Measurements from ENCODE around the gene RAB11FIP4. TPM values are rescaled to one million over a fixed set of nuclear protein-coding genes. Genes with fewer than 3 reads are reported as not detected.
A peak's percentile ranks its signal among the peaks of the same experiment; 100 is the strongest.

RAB11FIP4 gene
- total and polyA plus RNA-seq, 9 of the 15 experiments (the other 6 are each of a cell fraction or from before 2014, with no cell fraction given) = 0.62 to 16.6 (median 8.9) TPM

- no peaks in the 10 kb centered on the region for H3K36me3 ChIP-seq (ENCODE audit: control insufficient read depth, insufficient read depth, low read length)
- CTCF ChIA-PET (ENCODE audit: low intra/inter-chr PET ratio) = no interaction called here
- ATAC-seq = peak; percentile 28; the same call in 2 of the 3 replicates
- H3K27ac ChIP-seq (ENCODE audit: extremely low read depth, low read depth, low read length) = no peak overlapping the region
- in situ Hi-C loops (cut with MboI) (loop anchor here (10.0 kb wide), 1 partner anchor 485 kb away; no protein-coding TSS in a partner anchor), intact Hi-C loops (cut with micrococcal nuclease) (no loop called here)
- peak in 1 of 4 experiments; percentile 44 for DNase-seq (ENCODE audit: extremely low read depth in 1 of 4, low spot score in 3 of 4)
- peaks cover 29 to 33% of the 10 kb centered on the region in 2 experiments for H3K4me1 ChIP-seq (replicated peaks in 1 of 2; ENCODE audit: control insufficient read depth in 2 of 2, insufficient read depth in 2 of 2, low read length in 2 of 2)
- no peaks in the 10 kb centered on the region for H3K9me3 ChIP-seq (replicated peaks; ENCODE audit: control insufficient read depth, insufficient read depth, low read depth, low read length)
- no peaks in the 10 kb centered on the region for H3K27me3 ChIP-seq (ENCODE audit: control insufficient read depth in 2 of 2, insufficient read depth in 2 of 2, low read length in 2 of 2)
- H2AFZ ChIP-seq (ENCODE audit: low read depth, low read length) = peak overlapping the region; percentile 49; the same call in 1 of the 2 replicates
- H3K79me2 ChIP-seq (ENCODE audit: control insufficient read depth, insufficient read depth, low read length) = peaks cover 6% of the 10 kb centered on the region; the same call in 2 of the 3 replicates
- H3K9me1 ChIP-seq (ENCODE audit: control insufficient read depth, insufficient read depth, low read length) = no peaks in the 10 kb centered on the region
- BruUV-seq (replicated peaks) = no TSS peak
- FAIRE-seq = no peak
- peak; percentile 29; the same call in 1 of the 2 replicates for TF ChIP-seq CBFA2T3 (IDR thresholded peaks at IDR 0.05)
- no peak for TF ChIP-seq ZFP36 (IDR thresholded peaks at IDR 0.05; ENCODE audit: low read depth, low read length, partially characterized antibody)
- peak; percentile 79; the same call in 1 of the 2 replicates for TF ChIP-seq TFAP4 (CRISPR knock-in tag; IDR thresholded peaks at IDR 0.05; ENCODE audit: borderline replicate concordance)
- 0 out of 2 replicates have a peak, but pooled peaks have one; percentile 35 for TF ChIP-seq EGR1 (conservative IDR thresholded peaks at IDR 0.05)
- TF ChIP-seq VEZF1 (CRISPR knock-in tag; IDR thresholded peaks at IDR 0.05) = peak; percentile 52; the same call in 1 of the 2 replicates
- H3K9ac ChIP-seq (ENCODE audit: insufficient read depth in 1 of 2, low read depth in 2 of 2, low read length in 2 of 2) = peak overlapping the region in 1 of 2 experiments; percentile 78; a peak in 1 of 4 replicates
- H3K4me2 ChIP-seq (ENCODE audit: insufficient read depth, low read length) = no peak overlapping the region
- H4K20me1 ChIP-seq (replicated peaks; ENCODE audit: control insufficient read depth, insufficient read depth, low read length) = no peaks in the 10 kb centered on the region
- no peak overlapping the region for H3K4me3 ChIP-seq
- WGBS (ENCODE audit: insufficient coverage, low coverage, missing lambda C conversion rate) = 44% methylated on average over 8 of the region's 11 CpGs
- POLR2A ChIA-PET = interaction anchor here (0.5 to 2.5 kb wide), 7 partner anchors 8 to 772 kb away, joined by 3 to 18 read pairs (median 4); no protein-coding TSS in a partner anchor
Measured at GRCh38 chr17:31499771-31500554, 108.5 kb downstream of the RAB11FIP4 start.

Measured in K562 (cell line).